WTC11 (cell line): ENCODE measurements around the gene PLXDC2. TPM values are rescaled to one million over a fixed set of nuclear protein-coding genes. Genes with fewer than 3 reads are reported as not detected.

Source experiments
- ATAC-seq: fragments of 200-7000 bp; cut with Tn5 transposase; 2 replicates; pipeline ENCODE4 v1.10.0; 2021; ENCODE audit warnings: mild to moderate bottlenecking, moderate library complexity
- CTCF ChIA-PET: fragments of 300-600 bp; sonication (Branson Sonifier 250); formaldehyde crosslinking; loops from one replicate; lab custom pipeline; 2021; ENCODE audit warnings: antibody characterized with exemption; lab: Charles Lee
- POLR2A ChIA-PET: fragments of 350-600 bp; sonication (Branson Sonifier 250); formaldehyde crosslinking; loops from one replicate; lab custom pipeline; 2021; ENCODE audit warnings: antibody characterized with exemption; lab: Charles Lee
- DNase-seq: peaks from one replicate; pipeline ENCODE4 v3.0.0; 2021; ENCODE audit warnings: low spot score
- H3K27ac Mint-ChIP-seq: 2 replicates; pipeline ENCODE4 v1.8.0; 2021; ENCODE audit warnings: mixed read lengths
- H3K27me3 Mint-ChIP-seq: 2 replicates; pipeline ENCODE4 v1.8.0; 2021; ENCODE audit warnings: low read depth, mild to moderate bottlenecking, moderate library complexity, mixed read lengths
- H3K36me3 Mint-ChIP-seq: 2 replicates; pipeline ENCODE4 v1.8.0; 2021; ENCODE audit warnings: mixed read lengths
- H3K4me1 Mint-ChIP-seq: 2 replicates; pipeline ENCODE4 v1.8.0; 2022; ENCODE audit warnings: mixed read lengths
- H3K4me3 Mint-ChIP-seq: 2 replicates; pipeline ENCODE4 v1.8.0; 2021; ENCODE audit warnings: mild to moderate bottlenecking, moderate library complexity, mixed read lengths
- H3K9me3 Mint-ChIP-seq: 2 replicates; pipeline ENCODE4 v1.8.0; 2021; ENCODE audit warnings: mixed read lengths
- ATF1 ChIP-seq: sonication (generic); formaldehyde crosslinking; IDR thresholded peaks from 2 replicates; pipeline ENCODE4 v1.8.1; 2023; ENCODE audit warnings: mild to moderate bottlenecking, moderate library complexity, missing genetic modification reagents
- CREM ChIP-seq: sonication (generic); formaldehyde crosslinking; IDR thresholded peaks from 2 replicates; pipeline ENCODE4 v1.8.1; 2022; ENCODE audit warnings: mild to moderate bottlenecking, missing genetic modification reagents, moderate library complexity
- ESRRA ChIP-seq: sonication (generic); formaldehyde crosslinking; IDR thresholded peaks from 2 replicates; pipeline ENCODE4 v1.8.1; 2022; ENCODE audit warnings: mild to moderate bottlenecking, missing genetic modification reagents, borderline replicate concordance
- GABPB1 ChIP-seq: sonication (generic); formaldehyde crosslinking; IDR thresholded peaks from 2 replicates; pipeline ENCODE4 v1.8.1; 2023; ENCODE audit warnings: mild to moderate bottlenecking, missing genetic modification reagents
- JUN ChIP-seq: sonication (generic); formaldehyde crosslinking; IDR thresholded peaks from 2 replicates; pipeline ENCODE4 v1.8.0; 2023; ENCODE audit warnings: mild to moderate bottlenecking, missing genetic modification reagents
- KAT7 ChIP-seq: sonication (generic); formaldehyde crosslinking; IDR thresholded peaks from 2 replicates; pipeline ENCODE4 v1.8.1; 2023; ENCODE audit warnings: missing genetic modification reagents, mild to moderate bottlenecking, borderline replicate concordance
- MXD4 ChIP-seq: fragments of 250-450 bp; sonication (Bioruptor Pico); IDR thresholded peaks from 2 replicates; pipeline ENCODE4 v1.8.0; 2021; ENCODE audit warnings: mild to moderate bottlenecking, moderate library complexity, borderline replicate concordance
- NR3C1 ChIP-seq: sonication (generic); formaldehyde crosslinking; conservative IDR thresholded peaks from 2 replicates; pipeline ENCODE4 v1.8.1; 2023; ENCODE audit warnings: low read depth, mild to moderate bottlenecking, missing genetic modification reagents
- OVOL2 ChIP-seq: fragments of 250-450 bp; sonication (Bioruptor Pico); IDR thresholded peaks from 2 replicates; pipeline ENCODE4 v1.9.0; 2021; ENCODE audit warnings: mild to moderate bottlenecking, borderline replicate concordance
- PRRX2 ChIP-seq: fragments of 250-450 bp; sonication (Bioruptor Pico); IDR thresholded peaks from 2 replicates; pipeline ENCODE4 v1.8.0; 2021; ENCODE audit warnings: mild to moderate bottlenecking
- TEAD1 ChIP-seq: sonication (generic); formaldehyde crosslinking; IDR thresholded peaks from 2 replicates; pipeline ENCODE4 v1.8.0; 2022; ENCODE audit warnings: mild to moderate bottlenecking, missing genetic modification reagents
- ZBTB21 ChIP-seq: sonication (generic); formaldehyde crosslinking; IDR thresholded peaks from 2 replicates; pipeline ENCODE4 v1.8.1; 2023; ENCODE audit warnings: mild to moderate bottlenecking, missing genetic modification reagents, borderline replicate concordance
- ZNF121 ChIP-seq: sonication (generic); formaldehyde crosslinking; IDR thresholded peaks from 2 replicates; pipeline ENCODE4 v1.8.0; 2023; ENCODE audit warnings: missing genetic modification reagents
- ZNF219 ChIP-seq: sonication (generic); formaldehyde crosslinking; IDR thresholded peaks from 2 replicates; pipeline ENCODE4 v1.8.0; 2023; ENCODE audit warnings: missing genetic modification reagents, mild to moderate bottlenecking, borderline replicate concordance
- total RNA-seq: library from RNA; stranded (reverse); gene quantifications from 3 replicates; pipeline ENCODE4 v1.2.3, GENCODE V29; 2021
- TF ChIP-seq, protein P1 (sequence below): sonication (generic); formaldehyde crosslinking; IDR thresholded peaks from 2 replicates; pipeline ENCODE4 v1.8.1; 2022; ENCODE audit warnings: mild to moderate bottlenecking, moderate library complexity, missing genetic modification reagents
- TF ChIP-seq, protein P2 (sequence below): sonication (generic); formaldehyde crosslinking; IDR thresholded peaks from 2 replicates; pipeline ENCODE4 v1.8.1; 2022; ENCODE audit warnings: low read depth, mild to moderate bottlenecking, moderate library complexity, missing genetic modification reagents, borderline replicate concordance
- TF ChIP-seq, protein P3 (sequence below): fragments of 200-600 bp; IDR thresholded peaks from 2 replicates; pipeline ENCODE4 v1.8.0; 2022; ENCODE audit warnings: antibody characterized with exemption
- TF ChIP-seq, protein P4 (sequence below): sonication (generic); formaldehyde crosslinking; IDR thresholded peaks from 2 replicates; pipeline ENCODE4 v1.8.0; 2023; ENCODE audit warnings: missing genetic modification reagents
- TF ChIP-seq, protein P5 (sequence below): sonication (generic); formaldehyde crosslinking; IDR thresholded peaks from 2 replicates; pipeline ENCODE4 v1.8.0; 2023; ENCODE audit warnings: mild to moderate bottlenecking, missing genetic modification reagents
- TF ChIP-seq, protein P6 (sequence below): fragments of 250-450 bp; sonication (Bioruptor Pico); IDR thresholded peaks from 2 replicates; pipeline ENCODE4 v2.1.2; 2022; ENCODE audit warnings: mild to moderate bottlenecking, moderate library complexity
- TF ChIP-seq, protein P7 (sequence below): sonication (generic); formaldehyde crosslinking; IDR thresholded peaks from 2 replicates; pipeline ENCODE4 v1.8.1; 2023; ENCODE audit warnings: mild to moderate bottlenecking, missing genetic modification reagents

PLXDC2 gene
- total RNA-seq, 1 experiment from 2014 or later: 31.7 TPM

DNA sequence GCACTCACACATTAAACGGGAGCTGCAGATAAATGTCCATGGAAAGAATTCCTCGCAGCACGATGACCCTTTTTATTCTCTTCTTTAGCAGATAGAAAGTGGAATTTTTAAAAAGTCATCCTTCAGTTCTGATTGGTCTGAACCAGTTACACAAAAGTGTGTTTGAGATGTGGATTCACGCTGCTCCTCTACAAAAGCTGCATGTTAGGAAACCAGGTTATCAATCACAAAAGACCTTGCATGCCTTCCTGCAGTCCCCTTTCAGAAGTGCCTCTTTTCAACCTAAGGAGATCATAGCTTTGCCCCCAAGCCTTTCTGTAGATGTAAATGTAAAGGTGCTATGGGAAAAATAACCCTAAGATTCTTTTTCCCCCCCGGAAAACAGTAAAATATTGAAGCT is 299.7 kb downstream of the PLXDC2 start (continued):
- TF ChIP-seq, protein P1, sequence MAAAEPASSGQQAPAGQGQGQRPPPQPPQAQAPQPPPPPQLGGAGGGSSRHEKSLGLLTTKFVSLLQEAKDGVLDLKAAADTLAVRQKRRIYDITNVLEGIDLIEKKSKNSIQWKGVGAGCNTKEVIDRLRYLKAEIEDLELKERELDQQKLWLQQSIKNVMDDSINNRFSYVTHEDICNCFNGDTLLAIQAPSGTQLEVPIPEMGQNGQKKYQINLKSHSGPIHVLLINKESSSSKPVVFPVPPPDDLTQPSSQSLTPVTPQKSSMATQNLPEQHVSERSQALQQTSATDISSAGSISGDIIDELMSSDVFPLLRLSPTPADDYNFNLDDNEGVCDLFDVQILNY (CRISPR knock-in tag): no peak
- TF ChIP-seq, protein P2, sequence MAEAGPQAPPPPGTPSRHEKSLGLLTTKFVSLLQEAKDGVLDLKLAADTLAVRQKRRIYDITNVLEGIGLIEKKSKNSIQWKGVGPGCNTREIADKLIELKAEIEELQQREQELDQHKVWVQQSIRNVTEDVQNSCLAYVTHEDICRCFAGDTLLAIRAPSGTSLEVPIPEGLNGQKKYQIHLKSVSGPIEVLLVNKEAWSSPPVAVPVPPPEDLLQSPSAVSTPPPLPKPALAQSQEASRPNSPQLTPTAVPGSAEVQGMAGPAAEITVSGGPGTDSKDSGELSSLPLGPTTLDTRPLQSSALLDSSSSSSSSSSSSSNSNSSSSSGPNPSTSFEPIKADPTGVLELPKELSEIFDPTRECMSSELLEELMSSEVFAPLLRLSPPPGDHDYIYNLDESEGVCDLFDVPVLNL (CRISPR knock-in tag): no peak
- TF ChIP-seq, all 79 proteins: peak for 0

DNA sequence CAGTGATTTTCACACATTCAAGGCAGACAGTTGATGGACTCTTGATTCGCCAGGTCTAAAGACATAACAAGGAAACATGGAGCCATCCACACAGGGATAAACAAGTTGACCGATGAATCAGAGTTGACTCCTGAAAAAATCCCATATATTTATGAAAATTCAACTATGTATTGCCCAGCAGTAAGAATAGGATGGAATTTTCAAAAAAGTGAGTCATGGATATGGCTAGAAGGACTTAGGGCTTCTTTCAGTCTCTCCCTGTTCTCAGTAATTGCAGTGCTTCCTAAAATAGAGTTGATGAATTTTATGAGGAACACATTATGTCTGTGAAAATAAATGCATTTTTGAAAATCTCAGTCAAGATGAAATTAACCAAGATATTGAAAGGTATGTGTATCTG is 301.2 kb downstream of the PLXDC2 start:
- Mint-ChIP-seq H3K4me3 (peak overlapping the region; percentile 21; the same call in 1 of the 2 replicates), H3K36me3 (peaks cover 16% of the 10 kb centered on the region), H3K27ac (0 out of 2 replicates have a peak overlapping the region, but pooled peaks have one; percentile 55), H3K4me1 (peaks cover 74% of the 10 kb centered on the region), H3K27me3 (no peaks in the 10 kb centered on the region), H3K9me3 (peaks cover 17% of the 10 kb centered on the region)
- ATAC-seq (no peak), DNase-seq (no peak)
- POLR2A ChIA-PET: no interaction called here
- CTCF ChIA-PET: no interaction called here
- TF ChIP-seq PRRX2 (no peak), OVOL2 (CRISPR knock-in tag) (no peak), ZNF121 (CRISPR knock-in tag) (no peak), GABPB1 (CRISPR knock-in tag) (no peak), ESRRA (CRISPR knock-in tag) (no peak), ZBTB21 (CRISPR knock-in tag) (no peak), TEAD1 (no peak)
- TF ChIP-seq, protein P3, sequence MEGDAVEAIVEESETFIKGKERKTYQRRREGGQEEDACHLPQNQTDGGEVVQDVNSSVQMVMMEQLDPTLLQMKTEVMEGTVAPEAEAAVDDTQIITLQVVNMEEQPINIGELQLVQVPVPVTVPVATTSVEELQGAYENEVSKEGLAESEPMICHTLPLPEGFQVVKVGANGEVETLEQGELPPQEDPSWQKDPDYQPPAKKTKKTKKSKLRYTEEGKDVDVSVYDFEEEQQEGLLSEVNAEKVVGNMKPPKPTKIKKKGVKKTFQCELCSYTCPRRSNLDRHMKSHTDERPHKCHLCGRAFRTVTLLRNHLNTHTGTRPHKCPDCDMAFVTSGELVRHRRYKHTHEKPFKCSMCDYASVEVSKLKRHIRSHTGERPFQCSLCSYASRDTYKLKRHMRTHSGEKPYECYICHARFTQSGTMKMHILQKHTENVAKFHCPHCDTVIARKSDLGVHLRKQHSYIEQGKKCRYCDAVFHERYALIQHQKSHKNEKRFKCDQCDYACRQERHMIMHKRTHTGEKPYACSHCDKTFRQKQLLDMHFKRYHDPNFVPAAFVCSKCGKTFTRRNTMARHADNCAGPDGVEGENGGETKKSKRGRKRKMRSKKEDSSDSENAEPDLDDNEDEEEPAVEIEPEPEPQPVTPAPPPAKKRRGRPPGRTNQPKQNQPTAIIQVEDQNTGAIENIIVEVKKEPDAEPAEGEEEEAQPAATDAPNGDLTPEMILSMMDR: no peak
- TF ChIP-seq, protein P4, sequence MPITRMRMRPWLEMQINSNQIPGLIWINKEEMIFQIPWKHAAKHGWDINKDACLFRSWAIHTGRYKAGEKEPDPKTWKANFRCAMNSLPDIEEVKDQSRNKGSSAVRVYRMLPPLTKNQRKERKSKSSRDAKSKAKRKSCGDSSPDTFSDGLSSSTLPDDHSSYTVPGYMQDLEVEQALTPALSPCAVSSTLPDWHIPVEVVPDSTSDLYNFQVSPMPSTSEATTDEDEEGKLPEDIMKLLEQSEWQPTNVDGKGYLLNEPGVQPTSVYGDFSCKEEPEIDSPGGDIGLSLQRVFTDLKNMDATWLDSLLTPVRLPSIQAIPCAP (CRISPR knock-in tag): no peak

DNA sequence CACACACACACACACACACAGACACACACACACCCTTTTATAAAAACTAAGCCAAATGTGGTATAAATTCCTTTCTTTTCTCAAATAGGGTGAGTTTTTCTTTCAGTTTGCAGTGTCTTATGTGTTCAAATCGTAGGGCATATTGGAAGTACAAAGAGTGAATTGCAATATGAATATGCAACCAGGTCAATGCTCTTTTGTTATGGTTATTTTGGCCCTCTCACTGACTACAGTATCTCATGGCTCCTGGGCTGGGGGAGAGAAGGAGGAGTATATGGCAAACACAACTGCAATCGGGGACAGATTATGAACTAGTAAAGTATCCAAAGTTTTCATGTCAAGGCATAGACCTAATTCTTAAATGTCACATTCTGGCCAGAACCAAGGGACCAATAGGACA is 301.9 kb downstream of the PLXDC2 start:
- H3K4me1 Mint-ChIP-seq: peaks cover 72% of the 10 kb centered on the region
- no peak for TF ChIP-seq ATF1 (CRISPR knock-in tag)
- no peak for TF ChIP-seq ESRRA (CRISPR knock-in tag)
- no peak for TF ChIP-seq MXD4 (CRISPR knock-in tag)
- TF ChIP-seq, protein P5, sequence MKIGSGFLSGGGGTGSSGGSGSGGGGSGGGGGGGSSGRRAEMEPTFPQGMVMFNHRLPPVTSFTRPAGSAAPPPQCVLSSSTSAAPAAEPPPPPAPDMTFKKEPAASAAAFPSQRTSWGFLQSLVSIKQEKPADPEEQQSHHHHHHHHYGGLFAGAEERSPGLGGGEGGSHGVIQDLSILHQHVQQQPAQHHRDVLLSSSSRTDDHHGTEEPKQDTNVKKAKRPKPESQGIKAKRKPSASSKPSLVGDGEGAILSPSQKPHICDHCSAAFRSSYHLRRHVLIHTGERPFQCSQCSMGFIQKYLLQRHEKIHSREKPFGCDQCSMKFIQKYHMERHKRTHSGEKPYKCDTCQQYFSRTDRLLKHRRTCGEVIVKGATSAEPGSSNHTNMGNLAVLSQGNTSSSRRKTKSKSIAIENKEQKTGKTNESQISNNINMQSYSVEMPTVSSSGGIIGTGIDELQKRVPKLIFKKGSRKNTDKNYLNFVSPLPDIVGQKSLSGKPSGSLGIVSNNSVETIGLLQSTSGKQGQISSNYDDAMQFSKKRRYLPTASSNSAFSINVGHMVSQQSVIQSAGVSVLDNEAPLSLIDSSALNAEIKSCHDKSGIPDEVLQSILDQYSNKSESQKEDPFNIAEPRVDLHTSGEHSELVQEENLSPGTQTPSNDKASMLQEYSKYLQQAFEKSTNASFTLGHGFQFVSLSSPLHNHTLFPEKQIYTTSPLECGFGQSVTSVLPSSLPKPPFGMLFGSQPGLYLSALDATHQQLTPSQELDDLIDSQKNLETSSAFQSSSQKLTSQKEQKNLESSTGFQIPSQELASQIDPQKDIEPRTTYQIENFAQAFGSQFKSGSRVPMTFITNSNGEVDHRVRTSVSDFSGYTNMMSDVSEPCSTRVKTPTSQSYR (CRISPR knock-in tag): no peak
- no peak for TF ChIP-seq ZNF219
- TF ChIP-seq JUN (CRISPR knock-in tag): no peak
- TF ChIP-seq, protein P6, sequence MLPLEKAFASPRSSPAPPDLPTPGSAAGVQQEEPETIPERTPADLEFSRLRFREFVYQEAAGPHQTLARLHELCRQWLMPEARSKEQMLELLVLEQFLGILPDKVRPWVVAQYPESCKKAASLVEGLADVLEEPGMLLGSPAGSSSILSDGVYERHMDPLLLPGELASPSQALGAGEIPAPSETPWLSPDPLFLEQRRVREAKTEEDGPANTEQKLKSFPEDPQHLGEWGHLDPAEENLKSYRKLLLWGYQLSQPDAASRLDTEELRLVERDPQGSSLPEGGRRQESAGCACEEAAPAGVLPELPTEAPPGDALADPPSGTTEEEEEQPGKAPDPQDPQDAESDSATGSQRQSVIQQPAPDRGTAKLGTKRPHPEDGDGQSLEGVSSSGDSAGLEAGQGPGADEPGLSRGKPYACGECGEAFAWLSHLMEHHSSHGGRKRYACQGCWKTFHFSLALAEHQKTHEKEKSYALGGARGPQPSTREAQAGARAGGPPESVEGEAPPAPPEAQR (CRISPR knock-in tag): no peak
- no peak for TF ChIP-seq NR3C1 (CRISPR knock-in tag)
- no peak for TF ChIP-seq CREM
- no peak for TF ChIP-seq KAT7 (CRISPR knock-in tag)
- TF ChIP-seq, protein P7, sequence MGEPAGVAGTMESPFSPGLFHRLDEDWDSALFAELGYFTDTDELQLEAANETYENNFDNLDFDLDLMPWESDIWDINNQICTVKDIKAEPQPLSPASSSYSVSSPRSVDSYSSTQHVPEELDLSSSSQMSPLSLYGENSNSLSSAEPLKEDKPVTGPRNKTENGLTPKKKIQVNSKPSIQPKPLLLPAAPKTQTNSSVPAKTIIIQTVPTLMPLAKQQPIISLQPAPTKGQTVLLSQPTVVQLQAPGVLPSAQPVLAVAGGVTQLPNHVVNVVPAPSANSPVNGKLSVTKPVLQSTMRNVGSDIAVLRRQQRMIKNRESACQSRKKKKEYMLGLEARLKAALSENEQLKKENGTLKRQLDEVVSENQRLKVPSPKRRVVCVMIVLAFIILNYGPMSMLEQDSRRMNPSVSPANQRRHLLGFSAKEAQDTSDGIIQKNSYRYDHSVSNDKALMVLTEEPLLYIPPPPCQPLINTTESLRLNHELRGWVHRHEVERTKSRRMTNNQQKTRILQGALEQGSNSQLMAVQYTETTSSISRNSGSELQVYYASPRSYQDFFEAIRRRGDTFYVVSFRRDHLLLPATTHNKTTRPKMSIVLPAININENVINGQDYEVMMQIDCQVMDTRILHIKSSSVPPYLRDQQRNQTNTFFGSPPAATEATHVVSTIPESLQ (CRISPR knock-in tag): no peak

More for the DNA sequence above, 301.9 kb downstream of the PLXDC2 start:
- POLR2A ChIA-PET: no interaction called here
- Mint-ChIP-seq H3K4me3 (peak overlapping the region; percentile 33), H3K27me3 (no peaks in the 10 kb centered on the region), H3K9me3 (peaks cover 20% of the 10 kb centered on the region), H3K36me3 (peaks cover 19% of the 10 kb centered on the region), H3K27ac (peak overlapping the region; percentile 91)
- DNase-seq (no peak), ATAC-seq (peak; percentile 63)
- CTCF ChIA-PET: no interaction called here
